ENCODE results near the gene TRIP4. TPM values are rescaled to one million over a fixed set of nuclear protein-coding genes. Genes with fewer than 3 reads are reported as not detected.
A peak's percentile ranks its signal among the peaks of the same experiment; 100 is the strongest.

Gene TRIP4
- total and polyA plus RNA-seq, 9 of the 15 experiments (the other 6 are each of a cell fraction or from before 2014, with no cell fraction given) = 7.6 to 23.3 (median 16.7) TPM

GRCh38 chr15:64461721-64462162, 74.1 kb downstream of the TRIP4 start (continued):
- TF ChIP-seq NFYB (IDR thresholded peaks at IDR 0.05; ENCODE audit: extremely low read depth, insufficient read length) (no peak), ZSCAN32 (CRISPR knock-in tag; IDR thresholded peaks at IDR 0.05) (no peak), NFE2L1 (tag; IDR thresholded peaks at IDR 0.05; ENCODE audit: borderline replicate concordance, low read depth) (no peak), AFF1 (IDR thresholded peaks at IDR 0.05; ENCODE audit: low read depth in 1 of 2, partially characterized antibody in 2 of 2) (no peak), CSDE1 (IDR thresholded peaks at IDR 0.05) (no peak), ETV1 (tag; conservative IDR thresholded peaks at IDR 0.05; ENCODE audit: low read depth) (no peak), ZNF12 (CRISPR knock-in tag; IDR thresholded peaks at IDR 0.05) (no peak), CHAMP1 (IDR thresholded peaks at IDR 0.05) (peak; percentile 64), KDM5B (IDR thresholded peaks at IDR 0.05; ENCODE audit: insufficient replicate concordance, low read depth, low read length) (peak; percentile 56), JUND (IDR thresholded peaks at IDR 0.05; ENCODE audit: borderline replicate concordance, low read depth, low read length) (peak; percentile 71; the same call in 1 of the 2 replicates), JUND (tag; IDR thresholded peaks at IDR 0.05; ENCODE audit: borderline replicate concordance, low read depth, low read length) (peak; percentile 68; the same call in 1 of the 3 replicates), GTF2F1 (IDR thresholded peaks at IDR 0.05; ENCODE audit: low read depth, low read length) (no peak), RCOR1 (IDR thresholded peaks at IDR 0.05; ENCODE audit: borderline replicate concordance in 1 of 2, low read depth in 2 of 2, low read length in 2 of 2) (peak; percentile 71 to 93; a peak in 3 of 4 replicates), GATAD2A (IDR thresholded peaks at IDR 0.05) (no peak), NUFIP1 (IDR thresholded peaks at IDR 0.05; ENCODE audit: partially characterized antibody) (no peak), ETS1 (conservative IDR thresholded peaks at IDR 0.05; ENCODE audit: control insufficient read depth, low read depth, low read length) (peak; percentile 54; the same call in 1 of the 2 replicates), ATF4 (CRISPR knock-in tag; IDR thresholded peaks at IDR 0.05) (no peak), USF2 (CRISPR knock-in tag; IDR thresholded peaks at IDR 0.05) (no peak), GABPB1 (CRISPR knock-in tag; IDR thresholded peaks at IDR 0.05) (no peak)

All from K562 (cell line).